Epithelial cell of proximal tubule (primary cell): Measurements from ENCODE around the gene DSC2. TPM values are rescaled to one million over a fixed set of nuclear protein-coding genes. Genes with fewer than 3 reads are reported as not detected.
"Not testable (repeated sequence)": the region's sequence is repeated elsewhere in the genome, so short reads cannot be mapped to it uniquely, and the experiment has no call there.

Experiments used
- DNase-seq: peaks from one replicate; pipeline ENCODE4 v3.0.0-alpha.2; 2011; ENCODE audit warnings: low read depth
- H3K4me3 ChIP-seq: 2 replicates; pipeline ENCODE4 v1.5.1; 2011; ENCODE audit warnings: low read depth, mild to moderate bottlenecking, low read length
- CTCF ChIP-seq: conservative IDR thresholded peaks from 2 replicates; pipeline ENCODE4 v1.5.1; 2012; ENCODE audit warnings: low read depth, mild to moderate bottlenecking, low read length
- total RNA-seq: library from RNA; depleted of rRNA; stranded (reverse); fragments of >200 nt; gene quantifications from 2 replicates; pipeline ENCODE4 v1.2.3, GENCODE V29; 2015

The DSC2 gene
- total RNA-seq, 1 donor from 2014 or later: 19.6 TPM

- no peak overlapping the region for H3K4me3 ChIP-seq
- TF ChIP-seq CTCF: no peak
- no peak for DNase-seq
Measured at GRCh38 chr18:31041271-31042083, 60.7 kb downstream of the DSC2 start.

DNA sequence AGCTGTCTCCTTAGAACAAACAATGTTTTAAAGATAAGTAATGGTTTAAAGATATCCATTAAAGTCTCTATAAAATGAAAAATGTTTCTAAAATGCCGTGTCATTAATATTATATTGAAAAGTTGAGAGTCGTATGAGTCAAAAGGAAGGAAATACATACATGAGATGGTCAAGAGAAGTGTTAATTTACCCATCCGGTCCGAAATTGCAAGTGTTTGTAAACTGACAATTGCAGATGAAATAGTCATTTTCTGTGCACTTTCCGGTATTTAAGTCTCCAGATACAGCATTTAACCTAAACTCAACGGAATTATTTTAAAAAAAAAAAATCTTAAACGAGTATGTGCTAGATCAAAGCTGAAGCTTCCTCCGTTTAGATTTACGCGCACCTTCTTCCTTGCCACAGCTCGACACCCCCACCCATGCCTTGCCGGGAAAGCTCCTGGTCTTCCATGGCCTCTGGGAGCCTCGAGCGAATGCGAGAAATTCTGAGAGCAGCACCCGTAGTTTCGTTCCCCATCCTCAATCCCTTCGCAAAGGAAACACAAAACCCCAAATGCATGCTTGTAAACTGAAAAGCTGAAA lies 61.4 kb downstream of the DSC2 start:
- no peak for DNase-seq
- no peak for TF ChIP-seq CTCF
- H3K4me3 ChIP-seq: no peak overlapping the region

DNA sequence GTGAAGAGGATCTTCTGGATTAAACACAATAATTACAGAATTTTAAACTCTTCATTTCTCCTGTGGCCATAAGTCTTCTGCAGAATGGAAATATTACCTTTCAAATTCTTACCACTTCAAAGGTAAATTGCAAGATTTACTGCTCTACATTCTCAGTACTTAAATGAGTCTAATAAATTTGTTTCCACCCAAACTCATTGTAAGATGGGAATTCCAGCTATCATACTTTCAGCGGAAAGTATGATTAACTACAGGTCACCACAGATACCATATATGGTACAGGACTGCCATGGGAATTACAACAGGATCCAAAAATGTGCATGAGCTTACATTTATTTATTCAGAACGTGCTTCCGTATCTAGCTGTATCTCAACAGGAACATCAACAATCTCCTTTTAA lies 62.8 kb downstream of the DSC2 start:
- no peak overlapping the region for H3K4me3 ChIP-seq
- no peak for TF ChIP-seq CTCF
- no peak for DNase-seq

GRCh38 chr18:31037686-31038085 lies 64.5 kb downstream of the DSC2 start:
- H3K4me3 ChIP-seq, DNase-seq: not testable (repeated sequence)

DNA sequence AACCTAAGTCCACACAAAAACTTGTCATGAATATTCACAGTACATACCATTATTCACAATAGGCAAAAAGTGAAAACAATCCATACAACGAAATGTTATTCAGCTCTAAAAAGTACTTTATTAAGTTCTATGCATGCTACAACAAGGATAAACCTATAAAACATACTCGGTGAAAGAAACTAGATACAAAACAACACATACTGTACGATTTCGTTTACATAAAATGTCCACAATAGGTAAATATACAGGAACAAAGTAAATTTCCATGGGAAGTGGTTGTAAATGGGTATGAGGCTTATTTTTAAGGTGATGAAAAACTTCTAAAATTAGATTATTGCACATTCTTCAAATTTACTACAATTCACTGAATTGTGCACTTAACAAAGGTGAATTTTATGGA lies 67.7 kb downstream of the DSC2 start:
- no peak for TF ChIP-seq CTCF
- H3K4me3 ChIP-seq: no peak overlapping the region
- DNase-seq: no peak

- no peak for TF ChIP-seq CTCF
- no peak overlapping the region for H3K4me3 ChIP-seq
- DNase-seq: no peak
Measured at GRCh38 chr18:31030574-31031278, 71.5 kb downstream of the DSC2 start.

DNA sequence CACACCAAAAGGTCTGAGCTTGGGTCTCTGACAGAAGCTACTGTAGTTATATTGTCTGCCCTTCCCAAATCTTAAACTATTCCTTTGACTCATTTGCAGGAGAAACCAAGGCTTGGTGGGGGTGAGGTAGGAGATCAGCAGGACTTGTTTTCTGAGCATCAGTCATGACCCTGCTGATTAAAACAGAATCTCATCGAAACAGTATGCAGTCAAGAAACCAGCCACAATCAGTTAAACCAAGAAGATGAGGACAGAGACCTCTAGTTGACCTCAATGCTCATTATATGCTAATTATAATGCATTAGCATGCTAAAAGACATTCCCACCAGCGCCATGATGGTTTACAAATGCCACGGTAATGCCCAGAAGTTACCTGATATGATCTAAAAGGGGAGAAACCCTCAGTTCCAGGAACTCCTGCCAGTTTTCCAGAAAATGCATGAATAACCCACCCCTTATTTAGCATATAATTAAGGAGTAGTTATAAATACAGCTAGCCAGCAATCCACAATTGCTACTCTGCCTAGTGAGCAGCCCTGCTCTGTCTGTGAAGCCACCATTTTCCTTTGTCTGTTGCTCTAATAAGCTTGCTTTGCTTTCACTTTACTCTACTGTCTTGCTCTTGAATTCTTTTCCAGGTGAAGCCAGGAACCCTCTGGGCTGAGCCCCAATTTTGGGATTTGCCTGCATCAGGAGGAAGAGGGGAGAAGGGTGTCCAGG lies 86.3 kb downstream of the DSC2 start:
- no peak for DNase-seq
- no peak for TF ChIP-seq CTCF
- H3K4me3 ChIP-seq: no peak overlapping the region

- not testable (repeated sequence) for H3K4me3 ChIP-seq
- DNase-seq: peak; percentile 90
Measured at GRCh38 chr18:31011455-31011854, 90.8 kb downstream of the DSC2 start.
